Activated CD4-positive, alpha-beta T cell treated with anti-CD3 and anti-CD28 coated beads, Interleukin-10, Interleukin-2, amounts not matched to agents 100 ng/mL and 50 ng/mL, durations not matched to agents 16 hours and 8 hours (primary cell): ENCODE measurements around the gene SMPX.

Source experiments
- DNase-seq: peaks from one replicate; pipeline ENCODE4 v3.0.0-alpha.2; 2020

Gene SMPX

DNA sequence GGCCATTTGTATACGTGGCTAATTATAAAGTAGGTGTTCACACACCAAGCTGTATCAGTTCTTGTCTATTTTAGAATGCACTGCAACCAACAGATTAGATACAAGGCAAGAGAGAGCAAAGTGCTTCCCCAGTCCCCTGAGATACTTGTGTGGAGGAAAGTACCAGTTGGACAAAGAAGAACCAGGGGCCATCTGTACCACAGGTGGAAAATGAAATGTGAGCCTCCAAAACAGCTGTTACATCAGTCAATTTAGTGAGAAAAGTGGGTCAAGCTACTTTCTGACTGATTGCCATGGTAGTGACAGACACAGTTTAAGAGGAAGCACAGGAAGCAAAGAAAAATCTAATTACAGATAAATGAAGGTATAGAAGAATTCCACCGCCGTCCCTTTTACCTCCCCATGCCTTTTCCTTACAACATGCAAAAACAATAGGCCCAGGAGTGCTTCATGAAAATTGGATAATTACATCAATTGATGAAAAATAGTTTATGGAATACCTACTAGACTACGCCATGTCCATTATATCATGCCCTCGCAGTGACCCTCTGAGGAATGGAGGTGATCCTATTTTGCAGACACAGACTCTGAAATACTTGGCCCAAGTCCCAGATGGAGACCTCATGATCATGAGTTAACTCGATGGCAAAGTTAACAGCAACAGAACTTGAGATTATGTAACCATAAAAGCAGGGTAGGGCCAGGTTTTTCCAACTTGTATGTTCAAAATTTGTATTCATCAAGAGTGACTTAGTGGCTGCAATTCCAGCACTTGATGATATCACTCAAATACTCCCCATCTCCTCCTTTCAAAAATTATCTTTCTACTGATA is 15.8 kb downstream of the SMPX start:
- DNase-seq: no peak

DNA sequence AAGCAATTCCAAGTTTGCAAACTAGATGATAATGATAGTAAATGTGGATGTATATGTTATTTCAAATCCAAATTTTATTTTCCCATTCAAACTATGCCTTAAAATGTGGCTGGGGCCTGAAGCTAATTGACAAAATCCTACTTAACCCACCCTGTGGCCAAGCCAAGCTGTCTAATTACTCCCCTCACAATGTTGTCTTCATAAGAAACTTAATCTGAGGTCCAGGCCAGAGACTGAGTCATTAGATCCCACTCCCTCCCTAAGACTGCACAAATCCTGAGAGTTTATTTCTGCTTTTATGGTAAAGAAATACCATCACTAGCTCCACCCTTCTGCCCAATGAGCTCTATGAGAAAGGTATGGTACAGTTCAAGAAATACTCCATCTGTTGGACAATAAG is 16.6 kb downstream of the SMPX start:
- DNase-seq: no peak

GRCh38 chrX:21740329-21741274 is 17.3 kb downstream of the SMPX start:
- no peak for DNase-seq

- DNase-seq: no peak
Observed at GRCh38 chrX:21738950-21739287, 19.0 kb downstream of the SMPX start.

GRCh38 chrX:21738210-21738949 is 19.5 kb downstream of the SMPX start:
- DNase-seq: no peak

- DNase-seq: no peak
Observed at GRCh38 chrX:21735768-21736127, 22.2 kb downstream of the SMPX start.

- no peak for DNase-seq
Observed at GRCh38 chrX:21735038-21735767, 22.7 kb downstream of the SMPX start.

GRCh38 chrX:21734175-21734574 is 23.7 kb downstream of the SMPX start:
- DNase-seq: no peak

DNA sequence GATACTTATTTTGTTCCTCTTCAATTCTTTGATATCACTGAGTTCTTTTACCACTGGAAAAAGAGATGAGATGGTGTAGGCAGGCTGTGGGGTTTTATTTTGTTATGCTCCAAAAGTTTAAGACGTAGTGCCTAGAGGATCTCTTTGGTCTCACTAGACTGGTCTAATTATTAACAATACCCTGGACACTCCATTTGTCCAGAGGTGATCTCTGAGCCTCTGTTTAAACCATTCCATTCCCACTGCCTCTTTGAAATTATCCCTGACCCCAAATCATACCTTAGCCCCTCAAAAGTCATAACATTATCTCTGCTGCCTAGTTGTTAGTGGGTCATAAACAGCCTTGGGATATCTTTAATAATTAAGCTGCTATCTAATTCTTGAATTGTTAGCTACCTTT is 24.2 kb downstream of the SMPX start:
- no peak for DNase-seq

DNA sequence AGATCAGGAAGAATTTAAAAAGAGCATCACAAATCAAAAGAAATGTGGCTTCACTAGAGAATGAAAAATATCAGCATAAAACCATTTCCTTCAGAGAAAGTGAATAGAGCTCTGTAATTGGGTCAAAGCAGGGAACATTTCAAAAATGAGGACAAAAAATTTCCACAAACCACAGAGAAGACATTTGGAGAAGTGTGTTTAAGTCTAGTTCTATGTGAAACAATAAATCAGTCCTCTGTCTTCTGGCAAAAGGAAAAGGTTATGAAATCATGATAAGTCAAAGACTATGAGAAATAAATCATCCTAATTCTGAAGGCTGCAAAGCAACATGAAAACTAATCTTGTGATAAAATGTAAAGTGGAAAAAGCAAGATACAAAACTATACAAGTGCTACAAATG is 27.9 kb downstream of the SMPX start:
- no peak for DNase-seq

DNA sequence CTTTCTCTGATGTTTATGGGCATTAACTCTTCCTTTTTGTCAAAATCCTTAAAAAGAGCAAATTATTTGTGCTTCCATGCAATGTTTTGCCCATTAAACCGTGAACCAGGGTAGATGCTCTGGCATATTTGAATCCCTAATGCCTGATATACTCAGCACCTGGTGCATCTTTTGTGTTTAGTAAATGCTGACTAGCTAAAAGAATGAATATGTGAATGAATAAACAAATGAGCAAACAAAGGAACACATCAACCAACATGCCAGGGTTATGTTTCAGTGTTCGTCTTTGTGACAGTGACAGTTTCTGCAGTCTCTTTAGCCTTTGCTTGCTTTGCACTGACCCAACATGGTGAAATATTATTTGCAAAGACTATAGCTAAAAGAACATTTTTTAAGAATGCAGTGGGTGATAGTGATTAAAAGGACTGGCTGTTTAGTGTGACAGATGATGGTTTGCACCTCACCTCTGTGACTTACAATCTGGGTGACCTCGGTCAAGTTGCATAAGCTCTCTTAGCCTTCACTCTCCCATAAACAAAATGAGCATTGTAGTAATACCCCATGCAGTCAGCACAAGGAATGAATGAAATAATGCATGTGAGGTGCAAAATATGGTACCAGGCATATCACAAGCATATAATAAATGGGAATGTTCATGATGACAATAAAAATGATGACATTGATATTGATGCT is 29.5 kb downstream of the SMPX start:
- no peak for DNase-seq

DNA sequence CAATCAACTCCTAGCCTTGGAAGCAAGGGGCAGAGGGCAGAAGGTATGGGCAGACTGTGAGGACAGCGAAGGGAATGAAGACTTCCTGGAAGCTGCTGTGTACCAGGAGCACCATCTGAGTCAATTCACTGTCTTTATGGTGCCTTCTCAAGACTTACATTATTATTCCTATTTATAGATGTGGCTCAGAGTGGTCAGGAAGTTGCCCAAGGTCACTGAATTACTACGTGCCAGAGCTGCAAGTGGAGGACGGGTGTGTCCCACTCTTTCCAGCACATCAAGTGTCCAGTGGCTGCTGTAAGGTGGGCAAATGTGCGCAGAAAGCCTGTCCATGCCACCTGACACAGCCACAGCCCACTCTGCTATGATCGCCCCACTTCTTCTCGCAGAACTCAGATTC is 32.0 kb downstream of the SMPX start:
- DNase-seq: no peak

- peak; percentile 2 for DNase-seq
Observed at GRCh38 chrX:21725496-21725895, 32.4 kb downstream of the SMPX start.

DNA sequence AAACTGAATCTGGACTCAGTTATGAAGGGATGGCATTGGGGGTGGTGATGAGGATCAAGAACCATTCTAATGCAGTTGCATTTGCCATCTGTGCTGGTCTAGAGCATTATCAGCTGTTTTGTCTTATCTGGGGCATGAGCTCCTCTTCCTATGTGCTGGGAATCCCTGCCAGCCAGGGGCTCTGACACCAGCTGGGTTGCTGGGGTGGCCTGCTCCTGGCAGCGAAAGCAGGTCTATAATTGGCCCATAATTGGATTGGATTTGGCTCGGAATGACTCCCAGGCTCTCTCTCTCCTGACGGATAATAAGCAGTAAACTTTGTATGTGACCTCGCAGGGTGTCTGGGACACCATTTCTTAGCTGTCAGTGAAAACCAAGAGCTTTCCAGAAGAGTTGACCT is 34.1 kb downstream of the SMPX start:
- no peak for DNase-seq

GRCh38 chrX:21723084-21723483 is 34.8 kb downstream of the SMPX start:
- no peak for DNase-seq

- no peak for DNase-seq
Observed at GRCh38 chrX:21721195-21721594, 36.7 kb downstream of the SMPX start.

- no peak for DNase-seq
Observed at GRCh38 chrX:21718575-21718974, 39.3 kb downstream of the SMPX start.

- no peak for DNase-seq
Observed at GRCh38 chrX:21717802-21718201, 40.1 kb downstream of the SMPX start.

- DNase-seq: no peak
Observed at GRCh38 chrX:21715825-21716224, 42.1 kb downstream of the SMPX start.

DNA sequence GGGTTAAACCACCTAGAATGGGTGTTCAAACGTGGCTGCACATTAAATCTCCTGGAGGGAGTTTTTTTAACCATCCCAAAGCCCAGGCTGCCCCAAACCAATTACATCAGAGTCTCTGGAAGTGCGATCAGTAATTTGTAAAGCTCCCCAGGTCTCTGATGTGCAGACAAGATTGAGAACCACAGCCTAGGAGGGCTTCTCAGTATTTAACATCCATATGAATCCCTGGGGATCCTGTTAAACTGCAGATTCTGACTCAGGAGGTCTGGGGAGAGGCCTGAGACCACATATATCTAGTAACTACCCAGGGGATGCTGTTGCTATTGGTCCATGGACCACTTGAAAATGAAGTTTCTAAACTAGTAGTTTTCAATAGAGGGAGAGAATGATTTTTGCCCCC is 42.6 kb downstream of the SMPX start:
- DNase-seq: no peak

DNA sequence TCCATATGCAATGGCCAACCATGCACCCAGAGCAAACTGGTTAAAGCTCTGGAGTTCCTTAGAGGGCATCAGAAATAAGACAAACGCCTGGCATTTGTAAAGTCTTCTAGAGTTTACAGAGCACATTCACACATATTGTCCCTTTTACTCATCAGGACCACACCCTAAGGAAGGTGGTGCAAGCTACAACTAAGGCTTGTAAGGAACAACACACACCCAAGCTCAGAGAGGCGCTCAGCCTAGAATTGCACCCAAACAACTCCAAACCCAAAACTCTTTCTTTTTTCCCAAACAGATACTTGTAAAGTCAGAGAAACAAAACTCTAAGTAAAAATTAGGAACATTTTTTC is 46.1 kb downstream of the SMPX start:
- DNase-seq: no peak

GRCh38 chrX:21711129-21711847 is 46.6 kb downstream of the SMPX start:
- no peak for DNase-seq
